ENCODE measurements around the gene TMX4.
A peak's percentile ranks its signal among the peaks of the same experiment; 100 is the strongest.

TMX4 gene

DNA sequence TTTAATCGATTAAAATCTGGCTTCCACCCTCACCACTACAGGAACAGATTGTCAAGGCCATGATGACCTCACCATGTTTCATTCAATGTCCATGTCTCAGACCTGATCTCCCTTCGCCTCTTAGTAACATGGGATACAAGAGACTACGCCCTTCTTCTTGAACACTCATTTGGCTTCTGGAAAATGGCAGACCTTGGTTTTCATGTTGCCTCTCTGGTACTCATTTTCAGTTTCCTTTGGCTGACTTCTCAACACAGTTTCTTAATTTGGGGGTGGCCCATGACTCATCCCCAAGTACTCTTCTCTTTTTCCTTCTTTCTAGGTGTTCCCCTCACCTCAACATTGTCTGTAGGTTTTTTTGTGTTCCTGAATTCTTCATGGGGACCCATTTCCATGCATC, 22.7 kb downstream of the TMX4 start:
- no peaks in the 10 kb centered on the region for H3K9me3 ChIP-seq (ENCODE audit: control insufficient read depth, insufficient read depth, low read depth, low read length)
- POLR2A ChIA-PET: no interaction called here
- H3K27ac ChIP-seq (ENCODE audit: extremely low read depth, low read depth, low read length): no peak overlapping the region
- TF ChIP-seq MEIS1 (CRISPR knock-in tag; IDR thresholded peaks at IDR 0.05; ENCODE audit: borderline replicate concordance) (no peak), ZFHX2 (tag by site-specific recombination; conservative IDR thresholded peaks at IDR 0.05) (no peak), TRIM28 (IDR thresholded peaks at IDR 0.05; ENCODE audit: borderline replicate concordance, low read length) (no peak), IKZF3 (tag by site-specific recombination; IDR thresholded peaks at IDR 0.05) (no peak), MYNN (tag by site-specific recombination; IDR thresholded peaks at IDR 0.05; ENCODE audit: borderline replicate concordance) (no peak)
- CTCF ChIA-PET: no interaction called here
- H3K4me1 ChIP-seq (ENCODE audit: control insufficient read depth, insufficient read depth, low read length): no peaks in the 10 kb centered on the region
- peaks cover 6 to 75% of the 10 kb centered on the region in 2 experiments for H3K36me3 ChIP-seq (ENCODE audit: control insufficient read depth in 2 of 2, insufficient read depth in 1 of 2, low read length in 2 of 2)
- no peak overlapping the region for H3K4me3 ChIP-seq (ENCODE audit: low read depth, low read length)

DNA sequence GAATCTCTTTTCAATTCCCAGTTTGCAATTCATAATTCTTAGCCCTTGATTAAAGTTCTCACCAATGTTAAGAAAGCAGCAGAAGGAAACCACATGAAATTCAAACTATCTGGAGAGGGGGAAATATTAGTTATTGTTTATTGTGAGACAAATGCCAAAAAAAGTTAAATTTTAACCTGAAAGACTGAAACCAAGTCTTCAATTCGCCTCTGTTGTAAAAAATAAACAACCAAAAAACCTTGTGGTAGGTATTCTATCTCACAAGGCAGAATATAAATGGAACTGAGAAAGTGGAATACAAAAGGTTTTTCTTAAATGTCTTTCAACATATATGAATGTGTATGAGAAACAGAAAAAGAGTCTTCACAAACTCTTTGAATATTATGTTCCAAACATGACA, 24.8 kb downstream of the TMX4 start:
- Histone ChIP-seq H3K36me3 (ENCODE audit: control insufficient read depth in 2 of 2, insufficient read depth in 1 of 2, low read length in 2 of 2) (peaks cover 6 to 61% of the 10 kb centered on the region in 2 experiments), H3K9me3 (ENCODE audit: control insufficient read depth, insufficient read depth, low read depth, low read length) (no peaks in the 10 kb centered on the region), H3K4me3 (ENCODE audit: low read depth, low read length) (no peak overlapping the region), H3K4me1 (ENCODE audit: control insufficient read depth, insufficient read depth, low read length) (no peaks in the 10 kb centered on the region), H3K27ac (ENCODE audit: extremely low read depth, low read depth, low read length) (no peak overlapping the region)
- TF ChIP-seq ZBTB48 (tag by site-specific recombination; IDR thresholded peaks at IDR 0.05) (no peak), TSHZ1 (tag by site-specific recombination; IDR thresholded peaks at IDR 0.05; ENCODE audit: borderline replicate concordance) (no peak), ZNF311 (tag by site-specific recombination; IDR thresholded peaks at IDR 0.05; ENCODE audit: borderline replicate concordance) (no peak), ZNF37A (tag by site-specific recombination; IDR thresholded peaks at IDR 0.05) (no peak), ZNF660 (tag by site-specific recombination; IDR thresholded peaks at IDR 0.05) (no peak), ZNF335 (tag by site-specific recombination; conservative IDR thresholded peaks at IDR 0.05) (no peak)
- CTCF ChIA-PET: no interaction called here
- POLR2A ChIA-PET: no interaction called here

GRCh38 chr20:7993703-7994102, 25.9 kb downstream of the TMX4 start:
- POLR2A ChIA-PET: no interaction called here
- CTCF ChIA-PET: no interaction called here
- Histone ChIP-seq H3K9me3 (ENCODE audit: control insufficient read depth, insufficient read depth, low read depth, low read length) (no peaks in the 10 kb centered on the region), H3K27ac (ENCODE audit: extremely low read depth, low read depth, low read length) (no peak overlapping the region), H3K4me3 (ENCODE audit: low read depth, low read length) (no peak overlapping the region), H3K4me1 (ENCODE audit: control insufficient read depth, insufficient read depth, low read length) (no peaks in the 10 kb centered on the region), H3K36me3 (ENCODE audit: control insufficient read depth in 2 of 2, insufficient read depth in 1 of 2, low read length in 2 of 2) (peaks cover 6 to 50% of the 10 kb centered on the region in 2 experiments)
- TF ChIP-seq SETDB1 (IDR thresholded peaks at IDR 0.05; ENCODE audit: insufficient read length, low read length) (peak; percentile 46), BCL11A (tag by site-specific recombination; IDR thresholded peaks at IDR 0.05; ENCODE audit: low read depth) (no peak), ZBTB21 (tag by site-specific recombination; IDR thresholded peaks at IDR 0.05) (no peak), OSR2 (tag by site-specific recombination; IDR thresholded peaks at IDR 0.05) (no peak), SALL2 (tag by site-specific recombination; IDR thresholded peaks at IDR 0.05; ENCODE audit: borderline replicate concordance) (no peak), ZNF449 (tag by site-specific recombination; IDR thresholded peaks at IDR 0.05) (no peak)

Measured in HEK293 (cell line).